Frontal cortex (tissue), 4 donors: ENCODE measurements around the gene PLPPR1. TPM values are rescaled to one million over a fixed set of nuclear protein-coding genes. Genes with fewer than 3 reads are reported as not detected.

ENCODE experiments used
- DNase-seq, 2 donors: peaks; one replicate each; pipeline ENCODE4 v3.0.0; 2012; ENCODE audit warnings: low spot score in 2 of 2
- FAIRE-seq: peaks from 2 replicates; lab custom pipeline; 2012; peaks lifted over from hg19 to GRCh38; lab: Jason Lieb, UNC
- total RNA-seq: library from RNA; depleted of rRNA; stranded (reverse); fragments of >200 nt; gene quantifications from one replicate; pipeline ENCODE4 v1.2.3, GENCODE V29; 2014
- donor health status: control.
- donor health status: control.
- donor health status: control.

Gene PLPPR1
- 249 TPM for total RNA-seq

DNA sequence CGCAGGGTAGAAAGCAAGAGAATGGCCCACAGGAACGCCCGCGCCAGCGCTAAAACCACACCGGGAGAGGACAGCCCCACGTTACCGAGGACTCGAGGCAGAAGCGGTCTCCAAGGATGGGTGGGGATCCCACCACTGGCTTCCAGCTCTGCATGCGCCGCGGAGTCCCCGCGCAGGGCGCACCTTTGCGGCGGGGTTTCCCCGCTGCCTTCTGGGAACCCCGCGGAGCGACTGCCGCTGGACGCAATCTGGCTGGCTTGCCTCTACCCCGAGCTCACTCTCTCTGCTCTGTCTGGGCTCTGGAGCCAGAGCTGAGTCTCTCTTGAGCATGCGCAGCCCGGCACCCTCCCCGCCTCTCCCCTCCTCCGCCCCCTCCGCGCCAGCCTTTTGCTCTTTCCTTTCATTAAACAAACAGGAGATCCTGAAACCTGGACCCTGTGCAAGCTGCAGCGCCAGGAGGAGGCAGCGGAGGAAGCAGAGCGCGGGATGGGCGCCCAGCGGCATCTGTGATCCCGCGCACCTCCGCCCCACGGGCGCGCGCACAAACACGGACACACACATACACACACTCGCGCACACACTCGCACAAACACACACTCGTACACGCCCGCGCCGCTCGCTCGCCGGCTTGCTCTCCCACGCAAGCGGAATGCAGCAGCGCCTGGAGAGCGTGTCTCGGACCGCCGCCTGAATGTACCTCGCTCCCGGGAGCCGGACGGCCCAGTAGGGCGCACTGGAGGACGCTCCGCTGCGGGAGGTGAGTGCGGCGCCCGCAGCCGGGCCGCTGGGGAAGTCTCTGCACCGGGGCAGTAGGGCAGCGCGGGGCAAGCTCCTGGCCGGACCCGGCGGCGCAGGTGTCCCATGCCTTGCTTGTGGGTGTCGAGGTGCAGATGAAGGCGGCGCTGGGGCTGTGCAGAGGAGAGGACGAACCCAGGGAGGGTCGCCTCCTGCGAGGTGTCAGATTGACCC, at the start of gene PLPPR1:
TSS of gene PLPPR1 (plus strand) at position 382 of the 969 bp plus-strand sequence.
- DNase-seq: peak; percentile 60 to 65

DNA sequence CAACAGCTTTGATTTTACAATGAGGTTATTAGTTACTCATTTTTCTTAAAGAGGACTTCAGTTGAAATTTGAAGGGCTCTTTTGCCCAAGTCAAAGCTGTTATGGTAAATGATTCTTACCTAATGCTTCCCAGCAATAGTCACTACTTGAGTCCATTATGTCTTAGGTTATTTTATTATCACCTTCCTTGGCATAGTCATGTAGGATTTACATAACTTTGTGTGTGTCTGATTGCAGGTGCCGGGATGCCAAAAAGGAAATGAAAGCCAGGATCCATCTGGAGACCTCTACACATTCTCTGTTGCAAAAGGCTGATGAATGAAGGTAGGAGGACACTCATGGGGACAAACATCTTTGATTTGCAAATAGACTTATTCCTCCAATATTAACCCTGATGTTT, 38.8 kb upstream of the PLPPR1 start:
- DNase-seq (no peak), FAIRE-seq (no peak)

More for the DNA sequence above, at the start of gene PLPPR1:
- no peak for FAIRE-seq

- FAIRE-seq: no peak
These were observed 37.7 kb upstream of the PLPPR1 start for GRCh38 chr9:100990605-100991381.

DNA sequence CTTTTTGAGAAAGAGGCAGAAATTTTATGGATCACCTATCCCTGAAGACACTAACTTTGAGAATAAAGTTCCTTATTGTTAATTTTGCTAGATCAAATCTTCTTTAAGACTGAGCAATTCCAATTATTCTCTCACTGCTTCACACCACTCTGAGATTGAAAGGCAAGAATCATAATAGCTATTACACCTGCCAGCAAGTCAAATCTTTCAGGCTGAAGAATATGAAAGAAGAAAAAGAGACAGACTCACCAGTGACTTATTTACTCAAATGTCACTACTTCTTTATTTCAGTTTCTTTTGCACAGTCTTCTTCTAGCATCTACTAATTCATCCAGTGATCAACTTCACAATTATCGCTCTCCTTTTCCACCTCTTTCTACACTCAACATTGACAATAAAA, 35.9 kb upstream of the PLPPR1 start:
- DNase-seq (no peak), FAIRE-seq (no peak)

More at GRCh38 chr9:100990605-100991381, 37.7 kb upstream of the PLPPR1 start:
- no peak for DNase-seq

DNA sequence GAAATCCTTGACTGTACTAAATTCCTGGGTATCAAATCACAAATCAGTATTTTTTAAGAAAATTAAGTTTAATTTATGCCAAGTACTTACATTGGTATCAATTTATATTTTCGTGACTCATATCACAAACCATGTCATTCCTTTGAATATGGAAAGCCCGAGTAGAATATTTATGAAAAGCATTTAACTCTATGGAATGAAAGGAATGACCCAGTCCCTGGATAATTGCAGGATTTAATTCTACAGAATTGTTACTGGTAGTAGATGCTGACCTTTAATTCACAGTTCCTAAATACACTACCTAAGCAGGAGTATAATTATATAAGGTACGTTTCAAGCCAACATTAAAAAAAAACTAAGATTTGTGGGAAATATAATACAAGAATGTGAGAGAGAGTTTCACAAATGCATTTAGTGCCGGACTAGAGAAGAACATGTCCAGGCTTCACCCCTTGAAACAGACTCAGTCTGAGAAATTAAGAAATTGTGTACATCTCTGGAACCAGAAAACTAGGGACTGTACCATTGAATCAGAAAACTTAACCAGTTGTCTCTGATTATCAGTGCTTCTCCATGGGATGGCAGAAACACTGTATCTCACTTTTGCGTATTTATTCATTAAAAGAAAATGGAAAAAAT, 28.5 kb upstream of the PLPPR1 start:
- FAIRE-seq (no peak), DNase-seq (no peak)

GRCh38 chr9:101005246-101005645, 23.3 kb upstream of the PLPPR1 start:
- no peak for DNase-seq
- FAIRE-seq: no peak

DNA sequence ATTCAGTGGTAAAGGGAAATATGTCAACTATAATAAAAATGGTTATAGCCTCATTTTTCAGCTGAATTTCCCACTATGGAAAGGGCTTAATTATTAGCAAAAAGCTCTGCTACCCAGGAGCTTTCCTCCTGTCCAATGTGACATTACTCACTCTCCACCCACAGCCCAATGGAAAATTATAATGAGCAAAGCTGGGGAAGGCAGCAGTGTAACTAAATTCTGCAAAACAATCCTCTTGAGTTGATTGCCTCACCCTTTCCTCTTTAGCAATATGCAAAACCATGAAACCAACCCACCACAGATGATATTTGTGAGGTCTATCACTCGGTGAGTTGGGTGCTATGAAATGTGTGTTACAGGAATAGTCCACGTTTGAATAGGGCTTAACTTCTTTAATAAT, 14.0 kb upstream of the PLPPR1 start:
- FAIRE-seq (no peak), DNase-seq (no peak)

DNA sequence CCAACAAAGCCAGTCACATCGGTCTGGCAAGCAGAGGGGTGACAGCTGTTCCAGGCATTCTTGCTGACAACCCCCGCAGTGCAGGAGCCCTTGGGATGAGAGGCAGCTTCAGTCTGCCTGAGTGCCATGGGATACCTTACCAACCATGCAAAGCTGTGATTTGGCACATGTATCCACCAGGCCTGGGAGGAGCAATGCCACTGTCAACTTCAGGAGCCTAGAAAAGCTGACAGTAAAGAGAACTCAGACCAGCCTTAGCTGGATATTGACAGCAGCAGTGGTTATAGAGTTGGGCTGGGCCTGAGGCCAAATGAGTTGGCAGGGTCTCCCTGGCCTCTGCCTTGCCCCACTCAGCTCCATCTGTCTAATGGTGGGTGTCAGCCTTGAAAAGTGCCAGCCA, 10.1 kb upstream of the PLPPR1 start:
- FAIRE-seq (no peak), DNase-seq (no peak)

GRCh38 chr9:101022704-101023103, 5.8 kb upstream of the PLPPR1 start:
- FAIRE-seq: no peak
- DNase-seq: no peak

GRCh38 chr9:101025940-101026339, 2.6 kb upstream of the PLPPR1 start:
- no peak for FAIRE-seq

DNA sequence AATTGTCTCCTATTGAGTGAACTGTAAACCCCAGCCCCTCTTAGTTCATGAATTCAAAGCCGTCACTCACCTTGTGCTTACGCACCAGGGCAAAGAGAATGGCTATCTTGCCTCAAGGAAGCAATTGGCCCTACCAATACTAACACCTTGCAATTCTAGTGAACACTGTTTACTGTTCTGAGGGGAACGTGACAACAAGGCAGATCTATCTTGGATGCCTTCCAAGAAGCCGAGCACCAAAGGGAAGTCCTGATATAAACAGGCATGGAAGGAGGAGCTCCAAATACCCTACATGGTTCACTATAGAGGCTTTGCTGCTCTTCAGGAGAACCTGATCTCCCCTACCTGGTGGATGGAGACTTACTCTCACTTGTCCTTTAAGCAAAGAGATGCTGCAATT, 1.7 kb upstream of the PLPPR1 start:
- FAIRE-seq (no peak), DNase-seq (no peak)

More at GRCh38 chr9:101025940-101026339, 2.6 kb upstream of the PLPPR1 start:
- no peak for DNase-seq

DNA sequence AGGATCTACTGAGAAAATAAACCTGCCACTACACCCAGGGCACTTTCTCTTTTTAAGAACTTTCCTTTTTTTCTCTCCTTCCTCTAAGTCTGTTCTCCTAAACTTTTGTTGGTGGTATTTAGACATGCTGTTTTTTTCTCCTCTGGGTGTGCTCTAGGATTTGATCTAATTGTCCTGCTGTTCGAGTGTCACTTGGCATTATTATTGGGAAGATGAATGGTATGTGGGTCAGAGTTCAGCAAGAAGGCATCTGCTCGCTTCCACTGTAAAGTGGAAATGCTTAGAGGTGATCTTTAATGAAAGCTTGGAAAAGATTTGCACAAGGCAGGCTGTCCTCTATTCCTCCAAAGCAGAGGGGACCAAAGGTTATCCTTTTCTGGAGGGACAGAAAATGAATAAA, 1.3 kb upstream of the PLPPR1 start:
- DNase-seq: no peak
- FAIRE-seq: no peak

- DNase-seq: no peak
- FAIRE-seq: no peak
These were observed 688 bp upstream of the PLPPR1 start for GRCh38 chr9:101027733-101028345.

DNA sequence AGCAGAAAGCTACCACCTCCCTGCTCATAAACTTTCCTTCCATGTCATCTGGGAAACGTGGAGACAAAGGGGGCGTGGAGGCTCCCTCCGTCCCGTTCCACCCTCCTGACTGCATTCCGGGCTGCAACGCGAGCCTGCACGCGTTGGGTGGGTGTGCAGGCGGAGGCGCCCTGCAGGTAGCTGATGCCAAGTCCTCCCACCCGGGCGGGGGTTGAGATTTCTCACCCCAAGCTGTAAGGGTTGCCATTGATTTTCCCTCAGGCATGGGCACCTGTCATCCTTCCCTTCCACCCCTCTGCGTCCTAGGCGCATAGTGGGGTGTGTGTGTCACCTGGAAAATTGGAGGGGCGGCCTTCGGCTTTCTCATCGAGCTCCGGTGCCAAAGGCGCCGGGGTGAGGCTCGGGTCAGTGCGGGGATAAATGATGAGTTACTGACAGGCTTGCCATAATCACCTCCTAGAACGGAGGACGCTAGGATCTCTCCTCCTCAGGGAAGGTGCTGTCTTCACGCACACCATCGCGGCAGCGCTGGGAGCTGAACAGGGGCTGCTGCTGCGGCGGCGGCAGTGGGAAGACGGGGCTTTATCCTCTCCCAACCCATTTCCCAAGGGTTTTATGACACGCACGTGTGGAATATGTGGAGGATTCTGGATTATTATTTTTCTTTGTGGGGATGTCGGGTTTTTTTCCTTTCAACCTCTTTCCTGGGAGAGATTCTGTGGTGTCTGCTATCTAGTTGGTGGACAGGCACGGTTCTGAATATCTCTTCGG, 973 bp downstream of the PLPPR1 start:
- FAIRE-seq (no peak), DNase-seq (no peak)

DNA sequence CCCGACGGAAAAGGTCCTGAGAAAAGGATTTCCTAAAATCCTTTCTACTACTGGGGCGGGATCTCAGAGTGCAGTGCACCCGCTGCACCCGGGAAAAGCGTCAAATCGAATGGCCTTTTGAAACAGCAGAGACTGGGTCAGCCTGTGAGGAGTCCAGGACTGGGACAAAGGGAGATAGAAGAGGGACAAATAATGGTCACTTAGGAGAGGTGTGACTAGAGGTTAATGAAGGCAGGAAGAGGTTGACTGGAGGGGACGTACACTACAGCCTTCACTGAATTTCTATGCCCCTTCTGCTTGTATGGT, 1.5 kb downstream of the PLPPR1 start:
- no peak for DNase-seq
- FAIRE-seq: no peak

- no peak for FAIRE-seq
- DNase-seq: no peak
These were observed 3.9 kb downstream of the PLPPR1 start for GRCh38 chr9:101032426-101032825.

- no peak for DNase-seq
- FAIRE-seq: no peak
These were observed 5.7 kb downstream of the PLPPR1 start for GRCh38 chr9:101034222-101034621.

DNA sequence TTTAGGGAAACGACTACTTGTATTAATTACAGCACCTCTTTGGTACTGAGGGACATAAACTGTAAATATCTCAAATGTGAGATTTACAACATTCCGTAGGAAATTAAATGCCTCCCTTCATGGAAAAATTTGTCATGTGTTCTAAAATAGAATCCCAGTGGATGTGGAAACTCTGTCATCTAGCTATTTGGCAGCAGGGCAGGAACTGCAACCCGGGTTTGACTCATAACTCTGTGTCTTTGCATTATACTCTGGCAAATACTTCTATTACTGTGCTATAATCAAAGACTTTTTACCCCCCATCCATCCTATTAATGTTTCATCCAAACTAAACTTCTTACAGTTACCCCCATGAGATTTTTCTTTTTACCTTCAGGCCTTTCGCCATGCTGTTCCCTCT, 6.6 kb downstream of the PLPPR1 start:
- DNase-seq: no peak
- FAIRE-seq: no peak

DNA sequence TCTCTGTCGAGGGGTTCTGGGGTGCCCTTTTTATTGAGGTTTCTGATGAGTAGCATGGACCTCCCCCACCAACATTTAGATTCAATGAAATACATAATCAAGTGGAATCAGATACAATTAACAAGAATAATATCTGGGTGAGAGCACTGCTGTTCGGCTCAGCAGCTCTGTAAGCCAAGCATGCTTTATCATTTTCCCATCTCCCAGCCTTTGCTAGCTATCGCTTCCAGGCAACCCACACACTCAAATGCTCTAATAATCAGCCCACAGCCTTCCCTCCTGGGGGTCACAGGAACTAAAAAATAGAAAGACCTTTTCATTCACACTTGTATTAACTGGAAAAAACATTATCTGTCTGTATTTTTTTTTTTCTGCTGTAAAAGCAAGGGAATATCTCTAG, 8.9 kb downstream of the PLPPR1 start:
- no peak for DNase-seq
- no peak for FAIRE-seq
